ENCODE data around the gene NUDT19.
"Not testable (repeated sequence)": the region's sequence is repeated elsewhere in the genome, so short reads cannot be mapped to it uniquely, and the experiment has no call there.

NUDT19 gene

GRCh38 chr19:32711747-32712146, 20.1 kb downstream of the NUDT19 start:
- TF ChIP-seq CTCF (conservative IDR thresholded peaks at IDR 0.05; ENCODE audit: control insufficient read depth, insufficient read depth, low read depth, low read length), result no peak
- no peak for DNase-seq (ENCODE audit: low read depth)
- H3K4me3 ChIP-seq (ENCODE audit: control insufficient read depth, low read depth, low read length), result no peak overlapping the region

- not testable (repeated sequence) for DNase-seq (ENCODE audit: low read depth); H3K4me3 ChIP-seq (ENCODE audit: control insufficient read depth, low read depth, low read length)
Measured at GRCh38 chr19:32716203-32716602, 24.6 kb downstream of the NUDT19 start.

- DNase-seq (ENCODE audit: low read depth), result no peak
- TF ChIP-seq CTCF (conservative IDR thresholded peaks at IDR 0.05; ENCODE audit: control insufficient read depth, insufficient read depth, low read depth, low read length), result no peak
- no peak overlapping the region for H3K4me3 ChIP-seq (ENCODE audit: control insufficient read depth, low read depth, low read length)
Measured at GRCh38 chr19:32717496-32717895, 25.9 kb downstream of the NUDT19 start.

GRCh38 chr19:32718286-32718685, 26.7 kb downstream of the NUDT19 start:
- TF ChIP-seq CTCF (conservative IDR thresholded peaks at IDR 0.05; ENCODE audit: control insufficient read depth, insufficient read depth, low read depth, low read length), result no peak
- no peak for DNase-seq (ENCODE audit: low read depth)

GRCh38 chr19:32719611-32720059, 28.0 kb downstream of the NUDT19 start, which contains the start of gene TDRD12:
TDRD12 (plus strand) TSS chr19:32719767; CDS start chr19:32720073, 306 bp downstream.
- no peak within 1 kb of the TSS for H3K4me3 ChIP-seq (ENCODE audit: control insufficient read depth, low read depth, low read length)
- TF ChIP-seq CTCF (conservative IDR thresholded peaks at IDR 0.05; ENCODE audit: control insufficient read depth, insufficient read depth, low read depth, low read length), result no peak
- no peak for DNase-seq (ENCODE audit: low read depth)

More at GRCh38 chr19:32718286-32718685, 26.7 kb downstream of the NUDT19 start:
- H3K4me3 ChIP-seq (ENCODE audit: control insufficient read depth, low read depth, low read length), result no peak overlapping the region

- no peak for DNase-seq (ENCODE audit: low read depth)
- no peak overlapping the region for H3K4me3 ChIP-seq (ENCODE audit: control insufficient read depth, low read depth, low read length)
- TF ChIP-seq CTCF (conservative IDR thresholded peaks at IDR 0.05; ENCODE audit: control insufficient read depth, insufficient read depth, low read depth, low read length), result no peak
Measured at GRCh38 chr19:32720216-32720935, 28.8 kb downstream of the NUDT19 start.

GRCh38 chr19:32720936-32721250, 29.3 kb downstream of the NUDT19 start:
- no peak overlapping the region for H3K4me3 ChIP-seq (ENCODE audit: control insufficient read depth, low read depth, low read length)
- DNase-seq (ENCODE audit: low read depth), result no peak
- no peak for TF ChIP-seq CTCF (conservative IDR thresholded peaks at IDR 0.05; ENCODE audit: control insufficient read depth, insufficient read depth, low read depth, low read length)
